HUDEP-2 (cell line): ENCODE results near the gene TMPRSS6.

Experiments used
- DNase-seq, 76 experiments: peaks; one replicate each; lab custom pipeline; 2025; ENCODE audit not compliant: unreplicated experiment in 76 of 76; lab: John Stamatoyannopoulos, UW

The TMPRSS6 gene

DNA sequence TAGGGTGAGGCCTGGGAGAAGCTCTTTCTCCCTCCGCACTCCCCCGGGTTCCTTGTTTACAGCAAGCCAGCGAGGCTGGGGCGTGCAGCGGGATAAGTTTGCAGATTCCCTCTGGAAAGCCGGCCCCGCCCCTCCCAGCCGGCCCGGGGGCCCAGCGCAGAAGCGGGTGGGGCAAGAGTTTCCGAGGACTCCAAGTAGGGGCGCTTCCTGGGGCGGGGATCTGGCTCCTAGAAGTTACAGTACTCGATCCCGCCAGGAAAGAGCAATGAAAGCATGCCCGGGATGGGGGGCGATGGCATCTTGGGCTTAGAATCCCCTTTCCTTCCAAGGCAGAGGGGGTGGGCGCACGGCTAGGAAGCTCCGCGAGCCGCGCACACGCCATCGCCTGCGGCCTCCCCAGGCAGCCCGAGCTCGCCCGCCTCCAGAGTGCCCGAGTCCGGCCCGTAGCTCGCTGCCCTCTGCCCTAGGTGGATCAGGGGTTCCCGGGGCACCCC is 90.7 kb downstream of the TMPRSS6 start:
- DNase-seq = peak in 6 of 76 experiments; percentile 11 to 30 (median 27)

DNA sequence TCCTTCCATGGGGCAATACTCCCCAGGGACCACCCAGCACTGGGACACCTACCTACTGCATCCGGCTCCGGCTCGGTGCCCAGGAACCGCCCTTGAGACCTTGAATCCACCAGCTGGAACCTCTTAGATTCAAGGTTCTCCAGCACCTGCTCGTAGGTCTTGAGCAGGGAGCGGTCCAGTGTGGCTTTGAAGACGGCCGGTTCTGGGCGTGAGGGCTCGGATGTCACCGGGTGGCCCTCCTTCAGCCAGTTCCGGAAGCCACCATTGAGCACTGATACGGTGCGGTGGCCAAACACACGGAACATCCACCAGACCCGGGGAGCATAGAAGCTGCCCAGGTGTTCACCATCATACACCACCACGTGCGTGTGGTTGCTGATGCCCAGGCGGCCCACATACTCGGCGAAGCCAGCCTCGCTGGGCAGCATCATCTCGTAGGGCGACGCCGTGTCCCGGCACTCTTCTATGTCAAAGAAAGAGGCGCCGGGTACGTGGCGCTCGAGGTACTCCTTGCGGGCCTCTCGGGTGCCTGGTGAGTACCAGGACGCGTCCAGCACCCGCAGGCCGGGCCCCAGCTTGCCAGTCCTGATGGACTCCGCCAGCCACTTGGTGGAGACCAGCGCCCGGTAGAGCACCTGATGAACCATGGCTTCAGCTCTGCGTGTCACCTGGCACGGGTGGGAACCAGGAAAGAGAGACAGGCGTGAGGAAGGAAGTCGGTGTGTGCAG is 91.3 kb downstream of the TMPRSS6 start:
- no peak for DNase-seq

DNA sequence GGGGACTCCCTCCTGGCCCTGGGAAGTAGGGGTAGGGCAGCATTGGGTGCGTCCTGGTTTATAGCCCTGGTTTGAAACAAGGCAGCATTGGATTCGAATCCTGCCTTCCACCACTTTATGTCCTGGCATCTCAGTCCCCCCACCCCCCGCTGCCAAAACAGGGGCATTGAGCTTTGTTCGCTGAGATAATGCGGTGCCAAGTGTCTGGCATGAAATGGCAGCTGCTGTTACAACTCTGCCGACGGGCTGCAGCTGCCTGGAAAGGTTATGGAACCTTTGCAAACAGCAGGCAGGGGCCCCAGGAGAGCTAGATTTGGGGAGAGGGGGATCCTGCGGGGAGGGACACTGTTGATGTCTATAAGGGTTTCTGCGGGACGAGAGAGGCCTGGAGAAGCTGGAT is 92.2 kb downstream of the TMPRSS6 start:
- peak in 15 of 76 experiments; percentile 11 to 55 (median 29) for DNase-seq

GRCh38 chr22:37016134-37016910 is 93.2 kb downstream of the TMPRSS6 start:
- peak in 38 of 76 experiments; percentile 9 to 71 (median 38) for DNase-seq

DNA sequence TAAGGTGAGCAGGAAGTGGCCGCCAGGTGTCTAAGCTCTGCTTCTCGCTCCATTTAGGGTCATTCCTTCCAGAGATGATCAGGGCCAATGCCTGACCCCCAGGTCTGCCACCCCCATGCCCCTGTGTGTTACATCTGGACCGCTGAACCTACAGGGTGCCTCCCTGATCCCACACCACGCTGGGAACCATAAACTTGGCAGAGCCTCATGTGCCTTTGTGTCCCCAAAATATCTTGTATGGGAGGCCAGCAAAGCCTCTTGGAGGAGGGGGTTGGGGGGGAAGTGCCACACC is 94.0 kb downstream of the TMPRSS6 start:
- DNase-seq = no peak
